ENCODE results near the gene UQCC3. TPM values are rescaled to one million over a fixed set of nuclear protein-coding genes. Genes with fewer than 3 reads are reported as not detected.

Gene UQCC3
- total RNA-seq, 2 experiments from 2014 or later = 6.7 to 7.4 TPM

DNA sequence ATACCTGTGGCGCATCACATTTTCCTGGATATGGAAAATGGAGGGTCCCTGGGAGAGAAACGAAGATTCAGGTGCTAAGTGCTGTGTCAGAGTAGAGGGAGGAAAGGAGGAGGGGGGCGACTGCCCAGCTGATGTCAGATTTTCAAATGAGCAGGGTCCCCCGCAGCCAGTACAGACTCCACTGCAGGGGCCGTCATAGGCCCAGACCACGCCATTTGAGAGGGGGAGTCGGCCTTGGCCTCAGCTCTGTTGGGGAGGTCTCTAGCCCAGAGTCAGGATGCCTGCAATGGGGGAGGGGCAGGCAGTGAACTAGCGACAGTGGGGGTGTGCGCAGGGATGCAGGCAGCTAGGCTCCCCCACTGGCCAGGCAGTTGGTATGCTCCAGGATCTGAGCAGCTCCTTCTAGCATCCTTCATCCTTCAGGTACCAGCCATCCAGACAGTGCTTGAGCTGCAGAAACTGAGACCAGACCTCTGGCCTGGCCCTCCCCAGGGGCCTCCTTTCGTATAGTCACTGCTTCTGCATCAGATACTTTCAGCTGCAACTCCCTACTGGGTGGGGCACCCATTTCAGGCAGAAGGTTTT, 35.9 kb downstream of the UQCC3 start, which contains the start of the genes BSCL2 and GNG3:
BSCL2 (minus strand) TSS at position 148 of the 585 bp plus-strand sequence. CDS start 229 bp downstream, outside the sequence.
GNG3 (plus strand) TSS at position 400 of the 585 bp plus-strand sequence. CDS start 620 bp downstream, outside the sequence.
- Mint-ChIP-seq H3K4me3 (peak within 1 kb of the TSS; percentile 88), H3K36me3 (ENCODE audit: low read depth) (peaks cover 32% of the 10 kb centered on the region), H3K9me3 (no peaks in the 10 kb centered on the region), H3K27ac (peak within 1 kb of the TSS; percentile 93), H3K27me3 (no peaks in the 10 kb centered on the region), H3K4me1 (peaks cover 57% of the 10 kb centered on the region)
- ChIA-PET POLR2A (no interaction called here), CTCF (interaction anchor here (0.6 to 3.1 kb wide), 8 partner anchors 27 to 173 kb away, joined by 3 to 15 read pairs (median 4); partner anchors contain the start of genes LBHD1, SLC3A2, TMEM179B and UQCC3)
- DNase-seq = peak; percentile 10

DNA sequence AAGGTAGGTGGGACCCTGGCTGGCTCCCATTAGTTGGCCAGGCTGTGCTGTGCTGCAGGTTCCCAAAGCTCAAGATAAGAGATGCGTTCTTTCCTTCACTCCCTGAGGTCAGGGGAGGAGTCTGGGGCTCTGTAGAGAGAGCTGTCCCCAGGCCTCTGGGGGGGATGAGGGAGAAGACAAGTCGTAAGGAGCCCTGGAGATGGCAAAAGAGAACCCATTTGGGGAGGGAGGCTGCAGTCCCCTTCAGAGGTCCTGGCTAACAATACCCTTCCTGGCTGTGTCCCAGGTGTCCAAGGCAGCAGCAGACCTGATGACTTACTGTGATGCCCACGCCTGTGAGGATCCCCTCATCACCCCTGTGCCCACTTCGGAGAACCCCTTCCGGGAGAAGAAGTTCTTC, 36.9 kb downstream of the UQCC3 start:
- ChIA-PET CTCF (interaction anchor here (0.6 to 3.1 kb wide), 13 partner anchors 8 to 284 kb away, joined by 3 to 15 read pairs (median 3); partner anchors contain the start of genes B3GAT3, SLC3A2, TMEM179B and TUT1), POLR2A (interaction anchor here (0.7 kb wide), 1 partner anchor 1159 kb away, joined by 3 read pairs; no protein-coding TSS in a partner anchor)
- no peak for DNase-seq
- Mint-ChIP-seq H3K9me3 (no peaks in the 10 kb centered on the region), H3K4me3 (peak overlapping the region; percentile 79), H3K4me1 (peaks cover 67% of the 10 kb centered on the region), H3K36me3 (ENCODE audit: low read depth) (peaks cover 39% of the 10 kb centered on the region), H3K27ac (peak overlapping the region; percentile 93), H3K27me3 (no peaks in the 10 kb centered on the region)

DNA sequence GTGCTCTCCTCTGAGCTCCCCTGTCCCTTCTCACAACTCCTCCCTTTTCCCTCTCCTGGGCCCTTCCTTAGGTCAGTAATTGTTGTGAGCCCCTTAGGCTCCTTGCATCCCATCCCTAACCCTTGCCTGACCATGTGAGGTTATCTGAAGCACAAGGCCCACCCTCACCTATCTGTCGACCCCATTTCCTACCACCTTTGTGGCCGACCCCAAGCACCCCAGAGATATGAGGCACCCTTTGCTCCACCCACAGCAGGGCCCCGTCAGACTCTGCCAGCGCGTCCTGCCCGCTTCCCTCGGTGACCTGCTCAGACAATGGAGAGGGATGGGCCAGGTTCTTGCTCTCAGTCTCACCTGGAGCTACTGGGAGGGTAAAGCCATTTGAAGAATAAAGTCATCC, 37.3 kb downstream of the UQCC3 start:
- peaks cover 42% of the 10 kb centered on the region for H3K36me3 Mint-ChIP-seq (ENCODE audit: low read depth)
- ChIA-PET POLR2A (interaction anchor here (0.7 to 1.0 kb wide), 4 partner anchors 19 to 1158 kb away, joined by 3 to 4 read pairs (median 3); partner anchors contain the start of genes HNRNPUL2 and SLC3A2), CTCF (interaction anchor here (0.6 to 2.5 kb wide), 13 partner anchors 9 to 284 kb away, joined by 3 to 10 read pairs (median 3); partner anchors contain the start of genes B3GAT3, SLC3A2 and TUT1)
- peaks cover 71% of the 10 kb centered on the region for H3K4me1 Mint-ChIP-seq
- peak; percentile 60 for DNase-seq
- H3K4me3 Mint-ChIP-seq = peak overlapping the region; percentile 79
- H3K27ac Mint-ChIP-seq = peak overlapping the region; percentile 93
- H3K27me3 Mint-ChIP-seq = no peaks in the 10 kb centered on the region
- no peaks in the 10 kb centered on the region for H3K9me3 Mint-ChIP-seq

DNA sequence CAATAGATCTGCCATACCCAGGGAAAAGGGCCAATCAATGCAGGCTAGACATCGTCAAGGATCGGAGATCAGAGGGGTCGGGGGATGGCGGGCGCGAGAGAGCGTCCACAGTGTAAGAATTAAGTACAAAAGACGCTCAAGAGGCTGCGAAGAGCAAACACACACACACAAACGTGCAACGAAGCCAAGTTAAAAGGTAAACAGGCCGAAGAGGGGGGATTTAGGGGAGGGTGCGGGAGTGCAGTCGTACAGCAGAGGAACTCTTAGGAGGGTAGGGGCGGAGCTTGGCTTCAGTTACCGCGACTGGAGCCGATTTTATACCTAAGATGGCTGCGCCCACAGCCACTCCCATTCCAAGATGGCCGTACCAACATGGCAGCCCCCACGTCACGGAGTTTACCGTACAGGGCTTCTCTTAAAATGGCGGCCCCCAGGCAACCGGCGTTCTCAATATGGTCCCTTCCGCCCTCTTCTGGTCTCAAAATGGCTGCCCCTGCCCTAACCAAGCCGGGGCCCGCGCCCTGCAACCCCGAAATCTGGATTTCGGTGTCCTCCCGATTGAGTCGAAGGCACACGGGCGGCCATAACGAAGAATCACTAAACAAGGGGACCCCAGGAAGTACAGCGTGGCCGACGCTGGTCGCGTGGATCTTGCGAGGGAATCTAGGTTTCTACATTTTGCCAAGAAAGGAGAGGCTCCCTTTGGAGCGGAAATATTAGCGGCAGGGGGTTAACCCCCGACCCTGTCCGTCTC, 38.0 kb downstream of the UQCC3 start:
- CTCF ChIA-PET = interaction anchor here (0.6 to 2.5 kb wide), 12 partner anchors 9 to 315 kb away, joined by 3 to 10 read pairs (median 3); partner anchors contain the start of genes HNRNPUL2 and TUT1
- no peaks in the 10 kb centered on the region for H3K9me3 Mint-ChIP-seq
- DNase-seq = peak; percentile 98
- peak overlapping the region; percentile 93 for H3K27ac Mint-ChIP-seq
- peaks cover 78% of the 10 kb centered on the region for H3K4me1 Mint-ChIP-seq
- peak overlapping the region; percentile 79 for H3K4me3 Mint-ChIP-seq
- H3K36me3 Mint-ChIP-seq (ENCODE audit: low read depth) = peaks cover 47% of the 10 kb centered on the region
- POLR2A ChIA-PET = interaction anchor here (0.6 to 1.0 kb wide), 5 partner anchors 18 to 1158 kb away, joined by 3 to 4 read pairs (median 3); partner anchors contain the start of genes HNRNPUL2, SLC3A2 and ZBTB3
- no peaks in the 10 kb centered on the region for H3K27me3 Mint-ChIP-seq

DNA sequence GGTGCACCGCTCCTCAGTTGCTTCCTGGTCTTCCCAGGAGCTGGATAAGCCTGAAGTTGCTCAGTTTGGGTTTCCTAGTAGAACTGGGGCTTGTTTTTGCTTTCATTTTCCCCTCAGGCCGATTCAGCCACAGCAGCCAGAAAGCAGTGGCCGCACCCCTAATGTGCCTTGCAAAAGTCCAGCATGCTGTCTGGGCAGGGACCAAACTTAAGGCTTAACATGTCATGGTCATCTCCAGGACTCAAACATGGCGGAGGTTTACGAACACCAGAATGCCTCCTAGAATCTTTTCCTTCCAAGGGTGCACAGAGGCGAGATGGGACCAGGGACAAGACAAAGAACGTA, 38.5 kb downstream of the UQCC3 start:
- H3K4me1 Mint-ChIP-seq = peaks cover 82% of the 10 kb centered on the region
- DNase-seq = peak; percentile 39
- peak overlapping the region; percentile 79 for H3K4me3 Mint-ChIP-seq
- H3K27ac Mint-ChIP-seq = peak overlapping the region; percentile 93
- peaks cover 51% of the 10 kb centered on the region for H3K36me3 Mint-ChIP-seq (ENCODE audit: low read depth)
- no peaks in the 10 kb centered on the region for H3K27me3 Mint-ChIP-seq
- no peaks in the 10 kb centered on the region for H3K9me3 Mint-ChIP-seq
- ChIA-PET CTCF (interaction anchor here (1.0 to 2.5 kb wide), 6 partner anchors 17 to 315 kb away, joined by 3 to 10 read pairs (median 4); partner anchors contain the start of genes HNRNPUL2 and TUT1), POLR2A (interaction anchor here (0.6 to 1.0 kb wide), 3 partner anchors 44 to 171 kb away, joined by 3 to 4 read pairs (median 3); partner anchors contain the start of genes SLC3A2 and ZBTB3)

DNA sequence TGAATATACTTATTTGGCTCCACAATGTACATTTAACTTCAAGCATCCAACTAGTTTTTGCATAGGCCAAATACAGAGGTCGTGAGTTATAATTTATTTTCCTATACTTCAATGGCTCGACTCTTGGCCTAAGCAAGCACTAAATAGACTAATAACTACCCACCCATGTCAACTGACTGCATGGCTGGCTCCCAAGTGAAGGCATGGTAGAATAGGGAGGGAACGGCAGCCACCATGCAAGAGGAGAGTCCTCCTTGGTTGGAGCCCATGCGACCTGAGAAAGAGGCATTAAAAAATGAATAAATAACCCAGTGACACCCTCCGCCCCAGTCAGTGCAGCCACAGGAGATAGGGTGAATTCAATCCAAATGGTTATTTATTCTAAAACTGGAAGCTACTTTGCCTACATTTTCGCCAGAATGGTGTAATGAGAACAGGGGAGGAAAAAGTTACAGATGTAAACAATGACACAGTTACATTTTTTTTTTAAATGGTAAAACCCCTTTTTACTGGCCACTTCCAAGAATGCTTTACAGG, 40.9 kb downstream of the UQCC3 start:
- Mint-ChIP-seq H3K36me3 (ENCODE audit: low read depth) (peaks cover 65% of the 10 kb centered on the region), H3K27ac (peak overlapping the region; percentile 93), H3K9me3 (no peaks in the 10 kb centered on the region), H3K4me1 (peaks cover 79% of the 10 kb centered on the region), H3K27me3 (no peaks in the 10 kb centered on the region), H3K4me3 (peak overlapping the region; percentile 56)
- ChIA-PET POLR2A (no interaction called here), CTCF (interaction anchor here (0.6 to 1.0 kb wide), 2 partner anchors 75 to 119 kb away, joined by 3 to 7 read pairs; no protein-coding TSS in a partner anchor)
- DNase-seq = no peak

DNA sequence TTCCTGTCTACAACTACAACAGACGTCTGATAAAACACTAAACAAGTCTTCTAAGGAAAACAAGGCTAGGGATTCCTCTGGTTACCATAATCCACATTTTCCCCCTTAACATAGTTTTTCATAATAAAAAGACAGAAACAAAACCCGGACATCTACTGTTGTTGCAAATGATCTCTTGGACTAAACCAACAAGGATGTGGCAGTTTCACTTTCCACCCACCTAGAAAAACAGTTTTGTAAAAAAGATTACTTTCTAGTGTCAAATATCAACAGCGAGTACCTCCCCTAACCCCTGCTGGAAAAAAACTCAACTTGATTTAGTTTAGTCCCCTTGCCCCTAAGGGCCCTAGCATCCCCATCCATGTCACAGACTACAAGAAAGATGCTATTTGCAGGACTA, 41.4 kb downstream of the UQCC3 start:
- Mint-ChIP-seq H3K27me3 (no peaks in the 10 kb centered on the region), H3K4me1 (peaks cover 78% of the 10 kb centered on the region), H3K36me3 (ENCODE audit: low read depth) (peaks cover 70% of the 10 kb centered on the region), H3K27ac (peak overlapping the region; percentile 93), H3K9me3 (no peaks in the 10 kb centered on the region), H3K4me3 (peak overlapping the region; percentile 56)
- DNase-seq = no peak
- ChIA-PET CTCF (interaction anchor here (0.6 kb wide), 2 partner anchors 15 to 105 kb away, joined by 3 read pairs; partner anchors contain the start of gene HNRNPUL2), POLR2A (no interaction called here)

DNA sequence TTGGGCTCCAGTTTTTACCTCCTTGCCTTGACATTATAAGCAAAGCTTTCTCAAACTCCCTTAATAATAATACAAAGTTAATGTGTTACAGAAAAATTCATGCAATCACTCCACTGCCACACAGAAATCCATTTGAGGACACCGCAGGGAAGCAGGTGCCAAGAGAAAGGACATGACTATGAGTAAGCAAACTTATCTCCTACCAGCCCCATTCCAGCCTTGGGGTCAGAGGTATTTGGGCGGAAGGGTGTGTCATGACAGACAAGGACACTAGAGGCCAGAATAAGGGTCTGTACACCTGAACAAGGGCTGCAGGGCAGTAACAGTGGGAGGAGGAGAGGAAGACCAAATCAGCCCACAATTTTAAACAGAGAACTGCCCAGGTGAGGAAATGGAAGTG, 41.9 kb downstream of the UQCC3 start:
- Mint-ChIP-seq H3K27ac (peak overlapping the region; percentile 93), H3K27me3 (no peaks in the 10 kb centered on the region), H3K36me3 (ENCODE audit: low read depth) (peaks cover 74% of the 10 kb centered on the region), H3K9me3 (no peaks in the 10 kb centered on the region), H3K4me3 (no peak overlapping the region), H3K4me1 (peaks cover 77% of the 10 kb centered on the region)
- no peak for DNase-seq
- ChIA-PET POLR2A (no interaction called here), CTCF (interaction anchor here (0.6 to 1.4 kb wide), 5 partner anchors 10 to 106 kb away, joined by 3 to 9 read pairs (median 3); partner anchors contain the start of genes EML3, HNRNPUL2 and TMEM179B)

DNA sequence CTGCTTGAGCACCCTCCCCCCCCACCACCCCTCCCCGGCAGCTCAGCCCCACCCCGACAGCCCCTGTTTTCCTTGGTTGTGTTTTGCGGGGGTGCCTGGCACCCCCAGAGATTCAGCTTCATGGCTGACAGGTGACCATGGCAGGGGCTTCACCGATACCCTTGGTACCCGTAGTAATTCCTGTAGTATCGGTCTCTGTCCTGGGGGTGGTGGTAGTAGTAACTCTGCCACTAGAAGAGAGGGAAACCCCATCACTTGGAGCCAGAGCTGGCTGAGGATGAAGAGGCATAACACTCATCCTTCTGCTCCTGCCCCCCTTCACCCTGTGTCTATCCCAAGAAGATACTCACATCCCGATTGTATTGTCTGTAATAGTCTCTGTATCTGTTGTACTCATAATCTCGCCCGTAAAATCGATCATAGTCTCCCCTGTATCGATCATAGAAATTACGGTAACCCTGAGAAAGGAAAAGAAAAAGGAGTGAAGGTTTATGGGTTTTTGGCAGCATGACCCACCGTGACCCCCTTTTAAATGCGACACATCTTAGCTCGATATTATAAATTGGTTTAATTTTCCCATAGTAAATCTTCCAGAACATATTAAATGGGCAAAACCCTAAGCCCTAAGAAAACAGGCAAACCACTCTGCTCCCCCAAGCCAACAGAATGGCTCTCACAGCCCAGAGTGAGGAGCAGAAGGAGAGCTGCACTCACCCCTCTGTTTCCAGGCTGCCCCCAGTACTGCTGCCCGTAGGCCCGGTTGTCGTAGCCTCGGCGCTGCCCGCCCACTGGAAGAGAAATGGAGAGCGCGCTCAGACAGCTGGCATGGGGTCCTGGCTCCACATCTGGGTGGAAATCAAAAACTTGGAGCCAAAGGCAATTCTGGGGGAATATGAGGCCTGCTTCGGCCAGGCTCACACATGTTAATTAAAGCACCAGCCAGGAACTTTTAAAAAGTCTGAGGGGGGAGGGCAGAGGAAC, 44.0 kb downstream of the UQCC3 start:
- H3K36me3 Mint-ChIP-seq (ENCODE audit: low read depth) = peaks cover 83% of the 10 kb centered on the region
- no peaks in the 10 kb centered on the region for H3K27me3 Mint-ChIP-seq

DNA sequence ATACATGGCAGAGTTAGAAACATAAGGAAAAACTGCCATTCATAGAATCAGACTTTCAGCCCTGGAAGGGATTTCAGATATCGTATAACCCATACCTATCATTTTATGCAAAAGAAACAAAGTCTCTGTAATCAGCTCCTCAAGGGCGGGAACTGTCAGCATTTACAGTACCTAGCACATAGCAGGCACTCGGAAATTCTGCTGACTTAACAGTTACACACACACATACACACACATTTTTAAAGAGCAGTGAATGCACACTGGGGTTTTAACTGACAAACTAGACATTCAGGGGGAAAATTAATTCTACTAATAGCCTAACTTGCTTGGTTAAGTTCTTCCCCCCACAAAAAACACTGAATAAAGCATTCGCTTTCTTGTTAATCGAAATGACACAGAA, 44.7 kb downstream of the UQCC3 start:
- no peak for DNase-seq
- H3K9me3 Mint-ChIP-seq = no peaks in the 10 kb centered on the region
- H3K27ac Mint-ChIP-seq = no peak overlapping the region
- H3K36me3 Mint-ChIP-seq (ENCODE audit: low read depth) = peaks cover 82% of the 10 kb centered on the region
- H3K4me1 Mint-ChIP-seq = peaks cover 78% of the 10 kb centered on the region
- POLR2A ChIA-PET = no interaction called here
- CTCF ChIA-PET = interaction anchor here (0.6 to 2.0 kb wide), 5 partner anchors 10 to 271 kb away, joined by 4 to 5 read pairs (median 4); partner anchors contain the start of genes HNRNPUL2, LBHD1 and UQCC3
- H3K4me3 Mint-ChIP-seq = no peak overlapping the region
- H3K27me3 Mint-ChIP-seq = no peaks in the 10 kb centered on the region

More for the DNA sequence above, 44.0 kb downstream of the UQCC3 start:
- POLR2A ChIA-PET = no interaction called here
- Mint-ChIP-seq H3K9me3 (no peaks in the 10 kb centered on the region), H3K27ac (peak overlapping the region; percentile 63), H3K4me3 (no peak overlapping the region), H3K4me1 (peaks cover 78% of the 10 kb centered on the region)
- CTCF ChIA-PET = interaction anchor here (0.6 to 2.0 kb wide), 7 partner anchors 9 to 297 kb away, joined by 3 to 5 read pairs (median 4); partner anchors contain the start of genes HNRNPUL2, LBHD1, SCGB1A1 and UQCC3
- DNase-seq = no peak

DNA sequence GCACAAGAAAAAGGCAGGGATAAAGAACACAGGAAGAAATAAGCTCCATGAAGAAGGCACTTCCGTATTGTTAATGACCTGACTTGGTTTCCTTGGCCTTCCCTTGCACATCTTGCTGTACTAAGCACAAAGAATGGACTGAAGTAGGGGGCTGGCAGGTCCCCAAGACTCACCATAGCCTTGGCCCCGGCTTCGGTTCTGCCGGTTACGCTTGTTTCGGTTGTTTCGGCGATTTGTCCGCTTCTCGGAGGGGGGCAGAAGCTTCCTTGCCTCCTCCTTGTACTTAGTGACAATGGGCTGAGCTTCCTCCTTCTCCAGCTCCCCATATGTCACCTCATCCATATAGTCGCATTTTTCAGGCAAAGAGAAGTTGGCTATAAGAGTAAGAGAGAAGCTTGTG, 45.3 kb downstream of the UQCC3 start:
- CTCF ChIA-PET = interaction anchor here (1.6 kb wide), 1 partner anchor 11 kb away, joined by 5 read pairs; the partner anchor contains the start of gene HNRNPUL2
- POLR2A ChIA-PET = no interaction called here
- DNase-seq = no peak
- H3K27ac Mint-ChIP-seq = no peak overlapping the region
- peaks cover 85% of the 10 kb centered on the region for H3K36me3 Mint-ChIP-seq (ENCODE audit: low read depth)
- peaks cover 80% of the 10 kb centered on the region for H3K4me1 Mint-ChIP-seq
- H3K27me3 Mint-ChIP-seq = no peaks in the 10 kb centered on the region
- H3K9me3 Mint-ChIP-seq = no peaks in the 10 kb centered on the region
- H3K4me3 Mint-ChIP-seq = no peak overlapping the region
